Neural cell (in vitro differentiated cells): ENCODE data around the gene GABPB2.
A peak's percentile ranks its signal among the peaks of the same experiment; 100 is the strongest.

Experiments
- EP300 ChIP-seq: fragments of 450-650 bp; conservative IDR thresholded peaks from 2 replicates; pipeline ENCODE4 v1.6.1; 2014; ENCODE audit warnings: antibody characterized with exemption, mild to moderate bottlenecking, moderate library complexity; ENCODE audit not compliant: poor library complexity, severe bottlenecking
- EZH2 ChIP-seq: fragments of 200-600, 300-800 bp; shearing (Covaris generic), sonication (generic); IDR thresholded peaks from 2 replicates; pipeline ENCODE4 v1.6.1; 2014; ENCODE audit warnings: antibody characterized with exemption, low read length, borderline replicate concordance, mild to moderate bottlenecking; ENCODE audit not compliant: insufficient read depth, poor library complexity, severe bottlenecking
- MXI1 ChIP-seq: fragments of 450-650 bp; conservative IDR thresholded peaks from 2 replicates; pipeline ENCODE4 v1.6.1; 2014; ENCODE audit warnings: antibody characterized with exemption, mild to moderate bottlenecking; ENCODE audit not compliant: poor library complexity, severe bottlenecking
- POLR2AphosphoS5 ChIP-seq: IDR thresholded peaks from 2 replicates; pipeline ENCODE4 v1.6.1; 2012
- RAD21 ChIP-seq: fragments of 450-650 bp; conservative IDR thresholded peaks from 2 replicates; pipeline ENCODE4 v1.6.1; 2014; ENCODE audit warnings: antibody characterized with exemption, mild to moderate bottlenecking, moderate library complexity
- REST ChIP-seq: IDR thresholded peaks from 2 replicates; pipeline ENCODE4 v1.6.1; 2012; ENCODE audit warnings: borderline replicate concordance
- SMC3 ChIP-seq: fragments of 450-650 bp; conservative IDR thresholded peaks from 2 replicates; pipeline ENCODE4 v1.6.1; 2014; ENCODE audit warnings: antibody characterized with exemption, mild to moderate bottlenecking, moderate library complexity; ENCODE audit not compliant: poor library complexity
- TAF1 ChIP-seq: IDR thresholded peaks from 2 replicates; pipeline ENCODE4 v1.6.1; 2012; ENCODE audit warnings: low read depth
- TF ChIP-seq, protein P1 (sequence below): fragments of 450-650 bp; IDR thresholded peaks from 2 replicates; pipeline ENCODE4 v1.5.1; 2014; ENCODE audit warnings: antibody characterized with exemption, mild to moderate bottlenecking, moderate library complexity; ENCODE audit not compliant: poor library complexity, severe bottlenecking

DNA sequence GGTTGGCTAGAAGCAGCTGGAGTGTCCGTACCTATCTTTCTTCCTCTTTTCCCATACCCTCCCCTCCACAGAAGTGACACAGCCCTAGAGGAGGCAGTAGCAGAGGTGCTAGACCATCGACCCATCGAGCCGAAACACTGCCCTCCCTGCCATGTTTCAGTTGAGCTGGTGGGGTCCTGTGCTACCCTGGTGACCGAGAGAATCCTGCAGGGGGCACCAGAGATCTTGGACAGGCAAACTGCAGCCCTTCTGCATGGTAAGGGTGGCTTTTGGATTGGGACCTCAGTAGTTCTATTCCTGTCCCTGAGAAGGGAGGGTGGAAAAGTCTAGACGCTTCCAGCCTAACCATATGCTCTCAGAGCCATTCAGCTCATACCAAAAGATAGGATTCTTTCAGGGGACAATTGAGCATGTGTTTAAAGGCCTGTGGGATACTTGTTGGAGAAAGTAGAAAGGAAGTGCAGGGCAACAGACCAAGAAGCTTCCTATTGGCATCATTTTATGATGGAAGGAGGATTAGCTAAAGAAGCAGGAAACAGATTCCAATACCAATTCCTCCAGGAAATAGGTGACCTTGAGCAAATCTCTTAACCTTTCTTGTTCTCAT is 45.9 kb upstream of the GABPB2 start:
- TF ChIP-seq, protein P1, sequence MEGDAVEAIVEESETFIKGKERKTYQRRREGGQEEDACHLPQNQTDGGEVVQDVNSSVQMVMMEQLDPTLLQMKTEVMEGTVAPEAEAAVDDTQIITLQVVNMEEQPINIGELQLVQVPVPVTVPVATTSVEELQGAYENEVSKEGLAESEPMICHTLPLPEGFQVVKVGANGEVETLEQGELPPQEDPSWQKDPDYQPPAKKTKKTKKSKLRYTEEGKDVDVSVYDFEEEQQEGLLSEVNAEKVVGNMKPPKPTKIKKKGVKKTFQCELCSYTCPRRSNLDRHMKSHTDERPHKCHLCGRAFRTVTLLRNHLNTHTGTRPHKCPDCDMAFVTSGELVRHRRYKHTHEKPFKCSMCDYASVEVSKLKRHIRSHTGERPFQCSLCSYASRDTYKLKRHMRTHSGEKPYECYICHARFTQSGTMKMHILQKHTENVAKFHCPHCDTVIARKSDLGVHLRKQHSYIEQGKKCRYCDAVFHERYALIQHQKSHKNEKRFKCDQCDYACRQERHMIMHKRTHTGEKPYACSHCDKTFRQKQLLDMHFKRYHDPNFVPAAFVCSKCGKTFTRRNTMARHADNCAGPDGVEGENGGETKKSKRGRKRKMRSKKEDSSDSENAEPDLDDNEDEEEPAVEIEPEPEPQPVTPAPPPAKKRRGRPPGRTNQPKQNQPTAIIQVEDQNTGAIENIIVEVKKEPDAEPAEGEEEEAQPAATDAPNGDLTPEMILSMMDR, result peak; percentile 69
- no peak for TF ChIP-seq POLR2AphosphoS5
- TF ChIP-seq RAD21, result peak; percentile 70
- no peak for TF ChIP-seq EZH2
- TF ChIP-seq TAF1, result no peak
- TF ChIP-seq SMC3, result peak; percentile 77
- TF ChIP-seq REST, result no peak
- TF ChIP-seq EP300, result no peak
- no peak for TF ChIP-seq MXI1
